Activated T-cell treated with anti-CD3 and anti-CD28 coated beads, Interleukin-2, amount 50 U/mL, for 72 hours (primary cell): ENCODE data around the gene GNAO1. TPM values are rescaled to one million over a fixed set of nuclear protein-coding genes. Genes with fewer than 3 reads are reported as not detected.
"Not testable (repeated sequence)": the region's sequence is repeated elsewhere in the genome, so short reads cannot be mapped to it uniquely, and the experiment has no call there.

ENCODE experiments used
- ATAC-seq, 2 donors: fragments of 150-1000 bp; cut with Tn5 transposase; replicated peaks in 1 of 2; 2 replicates each; pipeline ENCODE4 v1.10.0; 2021; ENCODE audit warnings: moderate library complexity in 2 of 2, mild to moderate bottlenecking in 1 of 2
- DNase-seq, 2 donors: peaks; one replicate each; pipeline ENCODE4 v3.0.0; 2021 to 2022; ENCODE audit warnings: mixed read lengths in 1 of 2
- H3K27ac Mint-ChIP-seq: one replicate; pipeline ENCODE4 v1.8.0; 2022; ENCODE audit warnings: mild to moderate bottlenecking, moderate library complexity, mixed read lengths
- H3K27me3 Mint-ChIP-seq: one replicate; pipeline ENCODE4 v1.8.0; 2022; ENCODE audit warnings: low read depth, mixed read lengths
- H3K36me3 Mint-ChIP-seq, 2 donors: one replicate each; pipeline ENCODE4 v1.8.0; 2022; ENCODE audit warnings: mixed read lengths in 2 of 2, mild to moderate bottlenecking in 1 of 2; ENCODE audit not compliant: insufficient read depth in 2 of 2
- H3K4me1 Mint-ChIP-seq: one replicate; pipeline ENCODE4 v1.8.0; 2022; ENCODE audit warnings: low read depth, mixed read lengths
- H3K4me3 Mint-ChIP-seq, 2 donors: one replicate each; pipeline ENCODE4 v1.8.0; 2022; ENCODE audit warnings: mild to moderate bottlenecking in 2 of 2, mixed read lengths in 2 of 2, moderate library complexity in 2 of 2
- H3K9me3 Mint-ChIP-seq, 2 donors: one replicate each; pipeline ENCODE4 v1.8.0; 2022; ENCODE audit warnings: mixed read lengths in 2 of 2
- total RNA-seq, 2 donors: library from RNA; stranded (reverse); gene quantifications; one replicate each; pipeline ENCODE4 v1.2.3, GENCODE V29; 2022

Gene GNAO1
- total RNA-seq, 2 donors from 2014 or later: 12.2 to 21.0 TPM

GRCh38 chr16:56365552-56365951, 174.3 kb downstream of the GNAO1 start:
- peaks cover 0 to 12% of the 10 kb centered on the region in 2 donors for H3K36me3 Mint-ChIP-seq
- H3K27ac Mint-ChIP-seq: no peak overlapping the region
- no peaks in the 10 kb centered on the region for H3K4me1 Mint-ChIP-seq
- no peaks in the 10 kb centered on the region for H3K9me3 Mint-ChIP-seq
- ATAC-seq: no peak
- no peak overlapping the region for H3K4me3 Mint-ChIP-seq
- no peaks in the 10 kb centered on the region for H3K27me3 Mint-ChIP-seq
- no peak for DNase-seq

GRCh38 chr16:56366945-56367344, 175.7 kb downstream of the GNAO1 start:
- no peak overlapping the region for H3K4me3 Mint-ChIP-seq
- no peak for ATAC-seq
- H3K9me3 Mint-ChIP-seq: no peaks in the 10 kb centered on the region
- H3K27ac Mint-ChIP-seq: no peak overlapping the region
- no peaks in the 10 kb centered on the region for H3K27me3 Mint-ChIP-seq
- peaks cover 0 to 12% of the 10 kb centered on the region in 2 donors for H3K36me3 Mint-ChIP-seq
- no peak for DNase-seq
- H3K4me1 Mint-ChIP-seq: peaks cover 2% of the 10 kb centered on the region

GRCh38 chr16:56367764-56368163, 176.5 kb downstream of the GNAO1 start:
- H3K4me3 Mint-ChIP-seq: no peak overlapping the region
- peaks cover 11% of the 10 kb centered on the region for H3K4me1 Mint-ChIP-seq
- no peak overlapping the region for H3K27ac Mint-ChIP-seq
- no peaks in the 10 kb centered on the region for H3K27me3 Mint-ChIP-seq
- no peak for ATAC-seq
- DNase-seq: no peak
- no peaks in the 10 kb centered on the region for H3K9me3 Mint-ChIP-seq
- peaks cover 0 to 13% of the 10 kb centered on the region in 2 donors for H3K36me3 Mint-ChIP-seq

- Mint-ChIP-seq H3K36me3 (peaks cover 0 to 13% of the 10 kb centered on the region in 2 donors), H3K27ac (no peak overlapping the region), H3K4me1 (peaks cover 12% of the 10 kb centered on the region), H3K4me3 (no peak overlapping the region), H3K27me3 (no peaks in the 10 kb centered on the region), H3K9me3 (no peaks in the 10 kb centered on the region)
- no peak for DNase-seq
- no peak for ATAC-seq
Observed at GRCh38 chr16:56368545-56368944, 177.3 kb downstream of the GNAO1 start.

- no peak for ATAC-seq
- Mint-ChIP-seq H3K4me1 (peaks cover 12% of the 10 kb centered on the region), H3K9me3 (no peaks in the 10 kb centered on the region), H3K4me3 (no peak overlapping the region), H3K27me3 (no peaks in the 10 kb centered on the region), H3K27ac (no peak overlapping the region), H3K36me3 (peaks cover 0 to 14% of the 10 kb centered on the region in 2 donors)
- no peak for DNase-seq
Observed at GRCh38 chr16:56369202-56369601, 177.9 kb downstream of the GNAO1 start.

- DNase-seq (no peak), ATAC-seq (no peak)
- Mint-ChIP-seq H3K4me1 (peaks cover 16% of the 10 kb centered on the region), H3K27ac (no peak overlapping the region), H3K27me3 (no peaks in the 10 kb centered on the region), H3K9me3 (no peaks in the 10 kb centered on the region), H3K36me3 (peaks cover 2 to 17% of the 10 kb centered on the region in 2 donors), H3K4me3 (no peak overlapping the region)
Observed at GRCh38 chr16:56370185-56370874, 179.0 kb downstream of the GNAO1 start.

GRCh38 chr16:56370875-56371659, 179.8 kb downstream of the GNAO1 start:
- H3K4me1 Mint-ChIP-seq: peaks cover 17% of the 10 kb centered on the region
- no peak overlapping the region for H3K27ac Mint-ChIP-seq
- H3K27me3 Mint-ChIP-seq: no peaks in the 10 kb centered on the region
- ATAC-seq: no peak
- no peak for DNase-seq
- no peak overlapping the region for H3K4me3 Mint-ChIP-seq
- H3K36me3 Mint-ChIP-seq: peaks cover 2 to 17% of the 10 kb centered on the region in 2 donors
- H3K9me3 Mint-ChIP-seq: no peaks in the 10 kb centered on the region

GRCh38 chr16:56371660-56371937, 180.3 kb downstream of the GNAO1 start:
- Mint-ChIP-seq H3K27me3 (no peaks in the 10 kb centered on the region), H3K4me3 (no peak overlapping the region), H3K9me3 (no peaks in the 10 kb centered on the region), H3K4me1 (peaks cover 17% of the 10 kb centered on the region), H3K36me3 (peaks cover 2 to 17% of the 10 kb centered on the region in 2 donors), H3K27ac (no peak overlapping the region)
- DNase-seq (no peak), ATAC-seq (no peak)

- Mint-ChIP-seq H3K27me3 (no peaks in the 10 kb centered on the region), H3K4me3 (peak overlapping the region; percentile 28 to 40), H3K27ac (peak overlapping the region; percentile 9), H3K36me3 (peaks cover 2 to 17% of the 10 kb centered on the region in 2 donors), H3K4me1 (peaks cover 17% of the 10 kb centered on the region), H3K9me3 (no peaks in the 10 kb centered on the region)
- DNase-seq (no peak), ATAC-seq (peak; percentile 49 to 64)
Observed at GRCh38 chr16:56372013-56372634, 180.8 kb downstream of the GNAO1 start.

GRCh38 chr16:56373003-56373402, 181.7 kb downstream of the GNAO1 start:
- ATAC-seq (no peak), DNase-seq (no peak)
- Mint-ChIP-seq H3K27me3 (no peaks in the 10 kb centered on the region), H3K27ac (no peak overlapping the region), H3K4me3 (no peak overlapping the region), H3K4me1 (peaks cover 17% of the 10 kb centered on the region), H3K36me3 (peaks cover 2 to 14% of the 10 kb centered on the region in 2 donors), H3K9me3 (no peaks in the 10 kb centered on the region)

GRCh38 chr16:56375792-56376191, 184.5 kb downstream of the GNAO1 start:
- Mint-ChIP-seq H3K36me3 (peaks cover 10 to 26% of the 10 kb centered on the region in 2 donors), H3K4me1 (peaks cover 17% of the 10 kb centered on the region)
- not testable (repeated sequence) for DNase-seq, H3K9me3 Mint-ChIP-seq, H3K4me3 Mint-ChIP-seq, H3K27ac Mint-ChIP-seq, H3K27me3 Mint-ChIP-seq, ATAC-seq

GRCh38 chr16:56379044-56379443, 187.8 kb downstream of the GNAO1 start:
- H3K9me3 Mint-ChIP-seq: peaks cover 8 to 14% of the 10 kb centered on the region in 2 donors
- ATAC-seq, H3K4me3 Mint-ChIP-seq, H3K27ac Mint-ChIP-seq, H3K4me1 Mint-ChIP-seq, H3K27me3 Mint-ChIP-seq, DNase-seq: not testable (repeated sequence)
- peaks cover 30 to 57% of the 10 kb centered on the region in 2 donors for H3K36me3 Mint-ChIP-seq

- peaks cover 8 to 14% of the 10 kb centered on the region in 2 donors for H3K9me3 Mint-ChIP-seq
- not testable (repeated sequence) for H3K4me1 Mint-ChIP-seq, ATAC-seq, H3K27ac Mint-ChIP-seq, H3K4me3 Mint-ChIP-seq, H3K27me3 Mint-ChIP-seq, DNase-seq
- peaks cover 33 to 62% of the 10 kb centered on the region in 2 donors for H3K36me3 Mint-ChIP-seq
Observed at GRCh38 chr16:56380778-56381485, 189.6 kb downstream of the GNAO1 start.
